RPMI8226 (cell line): Measurements from ENCODE around the gene TCF25.

Source experiments
- DNase-seq: peaks from one replicate; pipeline ENCODE4 v3.0.0-alpha.2; 2015

Gene TCF25

GRCh38 chr16:89949756-89950155, 76.4 kb downstream of the TCF25 start:
- no peak for DNase-seq

- DNase-seq: no peak
Measured at GRCh38 chr16:89951509-89951908, 78.1 kb downstream of the TCF25 start.

- DNase-seq: no peak
Measured at GRCh38 chr16:89952049-89952448, 78.7 kb downstream of the TCF25 start.

GRCh38 chr16:89952551-89952950, 79.2 kb downstream of the TCF25 start:
- DNase-seq: no peak

GRCh38 chr16:89953671-89954406, 80.4 kb downstream of the TCF25 start:
- DNase-seq: peak; percentile 29

- no peak for DNase-seq
Measured at GRCh38 chr16:89954462-89954861, 81.1 kb downstream of the TCF25 start.

- no peak for DNase-seq
Measured at GRCh38 chr16:89955001-89955685, 81.8 kb downstream of the TCF25 start.

- DNase-seq: no peak
Measured at GRCh38 chr16:89956505-89957215, 83.3 kb downstream of the TCF25 start.

- DNase-seq: no peak
Measured at GRCh38 chr16:89957216-89957785, 83.9 kb downstream of the TCF25 start.

- DNase-seq: no peak
Measured at GRCh38 chr16:89958068-89958467, 84.7 kb downstream of the TCF25 start.

- DNase-seq: no peak
Measured at GRCh38 chr16:89958596-89958995, 85.2 kb downstream of the TCF25 start.

- no peak for DNase-seq
Measured at GRCh38 chr16:89960966-89961365, 87.6 kb downstream of the TCF25 start.
